PC-3 (cell line): Measurements from ENCODE around the gene SYT5.

Experiments
- CTCF ChIP-seq: fragments of 300-600 bp; sonication (generic); conservative IDR thresholded peaks from 2 replicates; pipeline ENCODE4 v1.5.1; 2017; ENCODE audit warnings: antibody characterized with exemption, low read depth, mild to moderate bottlenecking, low read length
- EZH2 ChIP-seq: fragments of 300-600 bp; sonication (generic); IDR thresholded peaks from one replicate; pipeline ENCODE4 v1.6.1; 2017; ENCODE audit warnings: antibody characterized with exemption, mild to moderate bottlenecking, low read length; ENCODE audit not compliant: unreplicated experiment

GRCh38 chr19:55198651-55199050 lies 18.6 kb upstream of the SYT5 start:
- TF ChIP-seq CTCF = no peak
- TF ChIP-seq EZH2 = no peak
